Rectal smooth muscle tissue (tissue), 1 donor: ENCODE data around the gene RPL11.
"Not testable (repeated sequence)": the region's sequence is repeated elsewhere in the genome, so short reads cannot be mapped to it uniquely, and the experiment has no call there.

ENCODE experiments used
- H3K27ac ChIP-seq: one replicate; pipeline ENCODE4 v1.7.0; 2013; ENCODE audit warnings: low read depth, low read length, inconsistent platforms
- H3K27me3 ChIP-seq: one replicate; pipeline ENCODE4 v1.7.0; 2013; ENCODE audit warnings: low read length; ENCODE audit not compliant: control insufficient read depth, insufficient read depth
- H3K36me3 ChIP-seq: one replicate; pipeline ENCODE4 v1.7.0; 2013; ENCODE audit warnings: low read length; ENCODE audit not compliant: control insufficient read depth, insufficient read depth
- H3K4me1 ChIP-seq: one replicate; pipeline ENCODE4 v1.7.0; 2013; ENCODE audit warnings: low read length; ENCODE audit not compliant: control insufficient read depth, insufficient read depth
- H3K4me3 ChIP-seq: one replicate; pipeline ENCODE4 v1.7.0; 2013; ENCODE audit warnings: low read length
- H3K9ac ChIP-seq: one replicate; pipeline ENCODE4 v1.7.0; 2013; ENCODE audit warnings: low read length

The RPL11 gene

GRCh38 chr1:23720256-23720995, 28.8 kb downstream of the RPL11 start:
- no peak overlapping the region for H3K9ac ChIP-seq
- H3K4me3 ChIP-seq: no peak overlapping the region

GRCh38 chr1:23722652-23723051, 31.0 kb downstream of the RPL11 start:
- no peak overlapping the region for H3K27ac ChIP-seq
- no peaks in the 10 kb centered on the region for H3K36me3 ChIP-seq
- no peak overlapping the region for H3K9ac ChIP-seq
- no peaks in the 10 kb centered on the region for H3K27me3 ChIP-seq
- no peak overlapping the region for H3K4me3 ChIP-seq
- H3K4me1 ChIP-seq: no peaks in the 10 kb centered on the region

More at GRCh38 chr1:23720256-23720995, 28.8 kb downstream of the RPL11 start:
- Histone ChIP-seq H3K27ac (no peak overlapping the region), H3K4me1 (no peaks in the 10 kb centered on the region), H3K27me3 (no peaks in the 10 kb centered on the region), H3K36me3 (no peaks in the 10 kb centered on the region)

GRCh38 chr1:23726686-23727085, 35.1 kb downstream of the RPL11 start:
- no peak overlapping the region for H3K9ac ChIP-seq
- no peaks in the 10 kb centered on the region for H3K4me1 ChIP-seq
- H3K36me3 ChIP-seq: no peaks in the 10 kb centered on the region
- H3K4me3 ChIP-seq: no peak overlapping the region
- H3K27ac ChIP-seq: no peak overlapping the region
- H3K27me3 ChIP-seq: no peaks in the 10 kb centered on the region

GRCh38 chr1:23727362-23727811, 35.8 kb downstream of the RPL11 start:
- Histone ChIP-seq H3K9ac (no peak overlapping the region), H3K27ac (no peak overlapping the region), H3K4me3 (no peak overlapping the region), H3K36me3 (no peaks in the 10 kb centered on the region), H3K4me1 (no peaks in the 10 kb centered on the region), H3K27me3 (no peaks in the 10 kb centered on the region)

GRCh38 chr1:23732363-23733224, 41.0 kb downstream of the RPL11 start:
- no peak overlapping the region for H3K9ac ChIP-seq
- no peak overlapping the region for H3K4me3 ChIP-seq
- no peaks in the 10 kb centered on the region for H3K27me3 ChIP-seq
- H3K27ac ChIP-seq: no peak overlapping the region
- H3K36me3 ChIP-seq: no peaks in the 10 kb centered on the region
- H3K4me1 ChIP-seq: no peaks in the 10 kb centered on the region

GRCh38 chr1:23733281-23733680, 41.7 kb downstream of the RPL11 start:
- H3K9ac ChIP-seq, H3K27me3 ChIP-seq: not testable (repeated sequence)

GRCh38 chr1:23736437-23737134, 45.0 kb downstream of the RPL11 start:
- Histone ChIP-seq H3K4me3 (no peak overlapping the region), H3K27me3 (no peaks in the 10 kb centered on the region), H3K4me1 (no peaks in the 10 kb centered on the region), H3K36me3 (no peaks in the 10 kb centered on the region), H3K27ac (no peak overlapping the region), H3K9ac (no peak overlapping the region)

More at GRCh38 chr1:23733281-23733680, 41.7 kb downstream of the RPL11 start:
- not testable (repeated sequence) for H3K4me3 ChIP-seq, H3K4me1 ChIP-seq, H3K36me3 ChIP-seq, H3K27ac ChIP-seq

- Histone ChIP-seq H3K27ac (no peak overlapping the region), H3K9ac (no peak overlapping the region), H3K27me3 (no peaks in the 10 kb centered on the region), H3K36me3 (no peaks in the 10 kb centered on the region), H3K4me3 (no peak overlapping the region), H3K4me1 (peaks cover 11% of the 10 kb centered on the region)
Measured at GRCh38 chr1:23741609-23742008, 50.0 kb downstream of the RPL11 start.

- peak overlapping the region; percentile 91 for H3K27ac ChIP-seq
- H3K4me1 ChIP-seq: peaks cover 11% of the 10 kb centered on the region
Measured at GRCh38 chr1:23742670-23743286, 51.2 kb downstream of the RPL11 start.

GRCh38 chr1:23743287-23744152, 51.9 kb downstream of the RPL11 start, which contains the start of gene ELOA:
ELOA (plus strand) TSS chr1:23743471; CDS start chr1:23743504, 33 bp downstream.
- Histone ChIP-seq H3K36me3 (peaks cover 3% of the 10 kb centered on the region), H3K27me3 (no peaks in the 10 kb centered on the region), H3K4me1 (peaks cover 14% of the 10 kb centered on the region), H3K27ac (peak within 1 kb of the TSS; percentile 91), H3K9ac (peak within 1 kb of the TSS; percentile 96), H3K4me3 (peak within 1 kb of the TSS; percentile 87)

More at GRCh38 chr1:23742670-23743286, 51.2 kb downstream of the RPL11 start:
- Histone ChIP-seq H3K4me3 (peak overlapping the region; percentile 87), H3K36me3 (no peaks in the 10 kb centered on the region), H3K9ac (peak overlapping the region; percentile 96), H3K27me3 (no peaks in the 10 kb centered on the region)

- H3K36me3 ChIP-seq: peaks cover 8% of the 10 kb centered on the region
- H3K4me1 ChIP-seq: peaks cover 14% of the 10 kb centered on the region
- no peak overlapping the region for H3K4me3 ChIP-seq
- no peak overlapping the region for H3K27ac ChIP-seq
- H3K9ac ChIP-seq: no peak overlapping the region
- no peaks in the 10 kb centered on the region for H3K27me3 ChIP-seq
Measured at GRCh38 chr1:23745515-23745914, 53.9 kb downstream of the RPL11 start.
